Erythroblast (primary cell): Measurements from ENCODE around the gene SPATA9.

ENCODE experiments used
- GATA1 ChIP-seq: IDR thresholded peaks from 2 replicates; pipeline ENCODE4 v1.6.1; 2011; ENCODE audit warnings: low read depth, mild to moderate bottlenecking, control low read depth, low read length, moderate library complexity
- POLR2A ChIP-seq: IDR thresholded peaks from 2 replicates; pipeline ENCODE4 v1.6.1; 2011; ENCODE audit warnings: mild to moderate bottlenecking, low read length

- TF ChIP-seq POLR2A = peak; percentile 44
- no peak for TF ChIP-seq GATA1
Measured at GRCh38 chr5:95664204-95664786, 18.5 kb downstream of the SPATA9 start.
